Gastrocnemius medialis (tissue), 4 donors: ENCODE measurements around the gene CPN2.

ENCODE experiments used
- CTCF ChIP-seq, 5 experiments: fragments of 450-650 bp in 3 of 5; fragments of 200-600 bp in 2 of 5; sonication (generic) in 2 of 5; IDR thresholded peaks in 4 of 5; conservative IDR thresholded peaks in 1 of 5; 1 replicate in 4 of 5; 2 replicates in 1 of 5; pipeline ENCODE4 v1.5.1; 2016 to 2019; ENCODE audit warnings: antibody characterized with exemption in 5 of 5, mild to moderate bottlenecking in 3 of 5, moderate library complexity in 3 of 5
- POLR2A ChIP-seq, 2 donors: fragments of 450-650 bp; IDR thresholded peaks; one replicate each; pipeline ENCODE4 v1.6.1; 2017; ENCODE audit warnings: antibody characterized with exemption in 2 of 2, mild to moderate bottlenecking in 2 of 2, moderate library complexity in 2 of 2

GRCh38 chr3:194397757-194398312 is 46.7 kb upstream of the CPN2 start:
- TF ChIP-seq CTCF (IDR thresholded peaks at IDR 0.05 in 4 of 5, conservative IDR thresholded peaks at IDR 0.05 in 1 of 5) = no peak
- no peak for TF ChIP-seq POLR2A (IDR thresholded peaks at IDR 0.05)
